Testis (tissue), 3 donors: ENCODE measurements around the gene MET. TPM values are rescaled to one million over a fixed set of nuclear protein-coding genes. Genes with fewer than 3 reads are reported as not detected.

Experiments
- DNase-seq: peaks from one replicate; pipeline ENCODE4 v3.0.0-alpha.2; 2019
- H3K27ac ChIP-seq, 2 donors: fragments of 200-600 bp; sonication (generic); one replicate each; pipeline ENCODE4 v1.5.1; 2019
- H3K27me3 ChIP-seq: fragments of 200-600 bp; sonication (generic); one replicate; pipeline ENCODE4 v1.5.1; 2019
- H3K36me3 ChIP-seq: fragments of 200-600 bp; sonication (generic); one replicate; pipeline ENCODE4 v1.5.1; 2017; ENCODE audit warnings: low read depth; ENCODE audit errors: missing control alignments
- H3K4me1 ChIP-seq: fragments of 200-600 bp; sonication (generic); one replicate; pipeline ENCODE4 v1.5.1; 2019
- H3K4me3 ChIP-seq, 2 donors: fragments of 200-600 bp; sonication (generic); one replicate each; pipeline ENCODE4 v1.5.1; 2017 to 2019
- H3K9me3 ChIP-seq: fragments of 200-600 bp; sonication (generic); one replicate; pipeline ENCODE4 v1.5.1; 2017
- CTCF ChIP-seq, 3 experiments: fragments of 450-650 bp in 2 of 3; fragments of 200-600 bp in 1 of 3; sonication (generic) in 1 of 3; IDR thresholded peaks; one replicate each; pipeline ENCODE4 v1.5.1; 2016 to 2019; ENCODE audit warnings: antibody characterized with exemption in 3 of 3, mild to moderate bottlenecking in 2 of 3, moderate library complexity in 1 of 3
- POLR2A ChIP-seq: fragments of 450-650 bp; IDR thresholded peaks from one replicate; pipeline ENCODE4 v1.6.1; 2017; ENCODE audit warnings: antibody characterized with exemption, mild to moderate bottlenecking, moderate library complexity
- WGBS, 2 donors: methylation state at CpG; one replicate each; pipeline ENCODE4 v1.1.5; 2018; 5-methylcytosine and 5-hydroxymethylcytosine counted together
- intact Hi-C: fragments of 100-400 bp; cut with DNase I; formaldehyde crosslinking; loops from one replicate; pipeline ENCODE4 v1.15.1; 2023; ENCODE audit warnings: low total_unique reads
- polyA plus RNA-seq: library from polyadenylated mRNA; stranded (reverse); fragments of 350-450 nt; fragmentation: Illumina TruSeq; extraction: RNeasy Lipid Tissue Mini Kit (QIAGEN cat#74804); gene quantifications from one replicate; pipeline ENCODE4 v1.2.3, GENCODE V29; 2014; ENCODE audit warnings: low read depth, low replicate concordance; ENCODE audit not compliant: insufficient read depth
- total RNA-seq, 2 donors: library from RNA; depleted of rRNA; stranded (reverse); fragments of >200 nt; gene quantifications; one replicate each; pipeline ENCODE4 v1.2.3, GENCODE V29; 2016

MET gene
- total and polyA plus RNA-seq, 3 donors from 2014 or later, result 2.0 to 3.9 (median 3.2) TPM

DNA sequence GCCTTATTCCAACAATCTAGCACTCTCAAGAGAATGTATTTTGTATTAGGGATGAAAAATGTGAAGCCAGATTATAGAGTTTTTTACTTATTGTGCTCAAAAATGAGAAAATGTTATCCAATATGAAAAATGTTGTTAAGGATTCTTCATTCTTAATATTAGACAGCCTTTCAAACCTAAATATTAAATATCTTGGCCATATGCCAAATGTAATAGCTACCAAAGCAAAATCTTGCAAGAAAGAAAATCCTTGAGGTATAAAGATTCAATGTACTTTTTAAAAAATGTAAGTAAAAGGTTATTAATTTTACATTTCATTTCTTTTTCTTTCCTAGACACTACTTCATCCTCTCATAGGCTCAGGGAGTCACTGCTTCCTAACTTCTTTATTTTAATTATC is 33.4 kb downstream of the MET start:
- DNase-seq, result no peak
- TF ChIP-seq CTCF (IDR thresholded peaks at IDR 0.05) (no peak), POLR2A (no peak)
- H3K4me1 ChIP-seq, result no peaks in the 10 kb centered on the region
- H3K36me3 ChIP-seq, result no peaks in the 10 kb centered on the region
- H3K9me3 ChIP-seq, result no peaks in the 10 kb centered on the region
- H3K4me3 ChIP-seq, result no peak overlapping the region
- no peaks in the 10 kb centered on the region for H3K27me3 ChIP-seq
- H3K27ac ChIP-seq, result no peak overlapping the region
- intact Hi-C loops, result no loop called here

DNA sequence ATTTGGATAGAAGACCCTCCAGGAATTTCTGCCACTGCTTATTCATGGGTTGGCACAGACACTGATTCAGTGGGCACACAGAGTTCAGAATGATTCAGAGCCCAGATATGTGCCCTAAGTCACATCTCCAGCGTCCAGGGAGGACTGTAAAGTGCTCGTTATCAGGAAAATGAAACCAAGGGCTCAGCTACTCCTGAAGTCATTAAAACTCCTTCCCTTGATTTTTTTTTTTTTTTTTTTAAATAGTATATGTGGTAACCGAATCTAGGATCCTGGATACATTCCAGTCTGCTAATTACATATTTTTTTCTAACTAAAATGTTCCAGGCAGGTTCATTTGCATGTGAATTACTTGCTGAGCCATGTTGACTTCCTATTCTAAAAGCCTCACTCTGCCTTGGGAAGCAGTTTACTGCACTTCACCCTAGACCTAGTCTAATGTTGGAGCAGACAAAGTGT is 34.7 kb downstream of the MET start:
- Histone ChIP-seq H3K36me3 (no peaks in the 10 kb centered on the region), H3K4me3 (no peak overlapping the region), H3K27ac (no peak overlapping the region), H3K9me3 (no peaks in the 10 kb centered on the region), H3K4me1 (no peaks in the 10 kb centered on the region), H3K27me3 (no peaks in the 10 kb centered on the region)
- TF ChIP-seq CTCF (IDR thresholded peaks at IDR 0.05), result no peak
- TF ChIP-seq POLR2A, result no peak
- intact Hi-C loops, result no loop called here
- DNase-seq, result no peak
- 40 to 57% methylated on average over 3 of the region's 3 CpGs for WGBS, 2 donors

DNA sequence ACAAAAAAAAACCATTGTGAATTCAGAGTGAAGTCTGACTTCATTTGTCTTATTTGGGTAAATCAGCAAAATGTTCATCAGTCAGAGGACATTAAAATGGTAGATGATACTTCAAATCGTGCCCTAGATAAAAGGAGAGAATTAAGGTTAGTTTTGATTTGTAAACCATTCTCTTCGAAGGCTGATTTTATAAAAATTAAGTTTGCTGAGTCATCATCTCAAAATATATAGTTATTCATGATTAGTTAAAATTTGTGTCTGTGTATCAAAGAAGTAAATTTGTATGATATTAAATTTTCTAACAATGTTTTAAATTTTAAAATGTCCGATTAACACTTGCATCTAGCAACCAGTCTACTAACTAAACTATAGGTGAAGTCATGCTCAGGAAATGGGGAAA is 35.3 kb downstream of the MET start:
- TF ChIP-seq POLR2A (no peak), CTCF (IDR thresholded peaks at IDR 0.05) (no peak)
- Histone ChIP-seq H3K4me1 (no peaks in the 10 kb centered on the region), H3K36me3 (no peaks in the 10 kb centered on the region), H3K27ac (no peak overlapping the region), H3K27me3 (no peaks in the 10 kb centered on the region), H3K4me3 (no peak overlapping the region), H3K9me3 (no peaks in the 10 kb centered on the region)
- no peak for DNase-seq
- intact Hi-C loops, result no loop called here
- 87 to 89% methylated on average over 3 of the region's 3 CpGs for WGBS, 2 donors

DNA sequence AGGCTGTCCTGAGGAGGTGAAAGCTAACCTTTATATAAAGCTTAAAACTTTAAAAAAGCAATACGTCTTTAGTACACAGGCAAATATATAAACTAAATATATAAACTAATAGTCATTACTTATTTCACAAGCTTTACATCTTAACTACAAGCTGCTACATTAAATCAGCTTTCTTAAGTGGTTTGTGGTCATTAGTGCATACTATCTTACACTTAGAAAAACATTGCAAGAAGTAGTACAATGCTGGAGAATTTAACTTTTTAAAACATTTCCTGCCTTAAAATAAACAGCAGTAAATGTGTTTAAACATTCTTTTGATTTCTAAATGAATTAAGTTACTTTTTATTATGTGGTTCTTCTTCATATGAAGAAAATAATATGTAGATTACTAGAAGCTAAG is 36.3 kb downstream of the MET start:
- WGBS, 2 donors, result 91 to 92% methylated on average over 1 of the region's 1 CpG
- no peaks in the 10 kb centered on the region for H3K9me3 ChIP-seq

More for the DNA sequence above, 36.3 kb downstream of the MET start:
- H3K4me1 ChIP-seq, result no peaks in the 10 kb centered on the region
- H3K4me3 ChIP-seq, result no peak overlapping the region
- no peak overlapping the region for H3K27ac ChIP-seq
- DNase-seq, result no peak
- no peaks in the 10 kb centered on the region for H3K36me3 ChIP-seq
- no peaks in the 10 kb centered on the region for H3K27me3 ChIP-seq
- TF ChIP-seq CTCF (IDR thresholded peaks at IDR 0.05), result no peak
- no peak for TF ChIP-seq POLR2A
- intact Hi-C loops, result no loop called here
